Uterus (tissue), 4 donors: Measurements from ENCODE around the gene USH1G. TPM values are rescaled to one million over a fixed set of nuclear protein-coding genes. Genes with fewer than 3 reads are reported as not detected.

Experiments used
- DNase-seq, 2 donors: peaks; one replicate each; pipeline ENCODE4 v3.0.0-alpha.2; 2019 to 2020
- H3K27ac ChIP-seq, 2 donors: fragments of 200-600 bp; sonication (generic); 1 replicate in 1 of 2; 2 replicates in 1 of 2; pipeline ENCODE4 v1.5.1; 2016 to 2018
- H3K27me3 ChIP-seq, 2 donors: fragments of 200-600 bp; sonication (generic); one replicate each; pipeline ENCODE4 v1.5.1; 2018 to 2019; ENCODE audit warnings: control low read depth in 1 of 2
- H3K36me3 ChIP-seq, 2 donors: fragments of 200-600 bp; sonication (generic); one replicate each; pipeline ENCODE4 v1.5.1; 2019; ENCODE audit warnings: control low read depth in 1 of 2
- H3K4me1 ChIP-seq, 2 donors: fragments of 200-600 bp; sonication (generic); one replicate each; pipeline ENCODE4 v1.5.1; 2018 to 2019; ENCODE audit warnings: control low read depth in 1 of 2
- H3K4me3 ChIP-seq, 2 donors: fragments of 200-600 bp; sonication (generic); 1 replicate in 1 of 2; 2 replicates in 1 of 2; pipeline ENCODE4 v1.5.1; 2018 to 2019; ENCODE audit warnings: mild to moderate bottlenecking in 1 of 2
- H3K9me3 ChIP-seq, 2 donors: fragments of 200-600 bp; sonication (generic); one replicate each; pipeline ENCODE4 v1.5.1; 2019; ENCODE audit warnings: control low read depth in 1 of 2
- CTCF ChIP-seq, 4 experiments: fragments of 200-600 bp in 2 of 4; fragments of 450-650 bp in 2 of 4; sonication (generic) in 2 of 4; IDR thresholded peaks; one replicate each; pipeline ENCODE4 v1.5.1; 2016 to 2019; ENCODE audit warnings: antibody characterized with exemption in 4 of 4, mild to moderate bottlenecking in 2 of 4, moderate library complexity in 1 of 4
- POLR2A ChIP-seq, 2 donors: fragments of 450-650 bp; IDR thresholded peaks; one replicate each; pipeline ENCODE4 v1.6.1; 2016; ENCODE audit warnings: antibody characterized with exemption in 2 of 2, mild to moderate bottlenecking in 1 of 2, moderate library complexity in 1 of 2
- intact Hi-C: fragments of 100-400 bp; cut with DNase I; formaldehyde crosslinking; loops from one replicate; pipeline ENCODE4 v1.15.1; 2023; ENCODE audit warnings: low total_unique reads
- total RNA-seq, 4 donors: library from RNA; depleted of rRNA in 3 of 4; stranded (reverse); fragments of >200 nt in 3 of 4; gene quantifications; one replicate each; pipeline versions ENCODE4 v1.1.0 to v1.2.4, GENCODE V29; 2014 to 2023
- donor health status: DM: yes; HTN: yes; CAD: no.

USH1G gene
- total RNA-seq, 4 donors from 2014 or later: 1.5 to 6.1 TPM; not detected in 2

- no peak overlapping the region for H3K4me3 ChIP-seq
- no peak for TF ChIP-seq CTCF (IDR thresholded peaks at IDR 0.05)
- no peak for TF ChIP-seq POLR2A (IDR thresholded peaks at IDR 0.05)
- no peaks in the 10 kb centered on the region for H3K27me3 ChIP-seq
- intact Hi-C loops: loop anchor here (10.0 kb wide), 1 partner anchor 122 kb away; the partner anchor contains the start of gene NHERF1
- no peaks in the 10 kb centered on the region for H3K9me3 ChIP-seq
- H3K4me1 ChIP-seq: no peaks in the 10 kb centered on the region
- H3K36me3 ChIP-seq: no peaks in the 10 kb centered on the region
- no peak overlapping the region for H3K27ac ChIP-seq
- DNase-seq: no peak
These were observed 56.7 kb downstream of the USH1G start for GRCh38 chr17:74866198-74866835.

Other genes with a start within 250 kb of the USH1G start
- gene CD300LF, start 210.3 kb downstream of the USH1G start, total RNA-seq: under 1 TPM in 2 of 4 donors, not detected in 2; 0.27 to 0.41 TPM
- gene RAB37, start 186.0 kb downstream of the USH1G start, total RNA-seq: 1 to 10 TPM in 3 of 4 donors, under 1 TPM in 1; under 0.01 to 5.0 (median 1.7) TPM
- gene NHERF1, start 174.6 kb downstream of the USH1G start, total RNA-seq: 10 to 100 TPM in 3 of 4 donors, 1 to 10 TPM in 1; 3.3 to 16.9 (median 12.0) TPM
- 10 to 100 TPM in 3 of 4 donors, 1 to 10 TPM in 1; 5.4 to 53.3 (median 33.9) TPM for gene NAT9, start 146.9 kb downstream of the USH1G start, total RNA-seq
- gene GRIN2C, start 63.4 kb downstream of the USH1G start, total RNA-seq: under 1 TPM in 2 of 4 donors, not detected in 2; 0.55 to 0.90 TPM
- 10 to 100 TPM in 1 of 4 donors, 1 to 10 TPM in 2, not detected in 1; 5.1 to 13.4 (median 7.2) TPM for gene FDXR, start 50.3 kb downstream of the USH1G start, total RNA-seq
- gene FADS6, start 29.6 kb downstream of the USH1G start, total RNA-seq: not detected
- gene OTOP2, start 1.0 kb upstream of the USH1G start, total RNA-seq: under 1 TPM in 1 of 4 donors, not detected in 3; 0.46 TPM
- not detected for gene OTOP3, start 12.6 kb upstream of the USH1G start, total RNA-seq
- 10 to 100 TPM in 2 of 4 donors, 1 to 10 TPM in 2; 4.4 to 46.2 (median 22.6) TPM for gene HID1, start 49.5 kb upstream of the USH1G start, total RNA-seq
- 10 to 100 TPM in 1 of 4 donors, 1 to 10 TPM in 3; 4.7 to 25.4 (median 6.7) TPM for gene CDR2L, start 64.4 kb upstream of the USH1G start, total RNA-seq
- 10 to 100 TPM; 18.2 to 26.4 (median 20.8) TPM for gene MRPL58, start 89.4 kb upstream of the USH1G start, total RNA-seq
- 100 to 1,000 TPM; 117 to 282 (median 168) TPM for gene ATP5PD, start 123.7 kb upstream of the USH1G start, total RNA-seq
- 10 to 100 TPM in 2 of 4 donors, 1 to 10 TPM in 2; 2.4 to 39.0 (median 15.0) TPM for gene KCTD2, start 124.0 kb upstream of the USH1G start, total RNA-seq
- gene SLC16A5, start 164.7 kb upstream of the USH1G start, total RNA-seq: 10 to 100 TPM in 2 of 4 donors, 1 to 10 TPM in 1, not detected in 1; 4.1 to 17.5 (median 12.1) TPM
- 1 to 10 TPM in 2 of 4 donors, under 1 TPM in 2; 0.29 to 9.2 (median 2.0) TPM for gene ARMC7, start 186.7 kb upstream of the USH1G start, total RNA-seq
- gene NT5C, start 208.5 kb upstream of the USH1G start, total RNA-seq: 10 to 100 TPM; 30.2 to 60.0 (median 44.9) TPM
- gene JPT1, start 231.3 kb upstream of the USH1G start, total RNA-seq: 10 to 100 TPM in 2 of 4 donors, 1 to 10 TPM in 2; 3.6 to 46.8 (median 11.6) TPM